Measurements from ENCODE around the gene SH3RF3. TPM values are rescaled to one million over a fixed set of nuclear protein-coding genes. Genes with fewer than 3 reads are reported as not detected.

SH3RF3 gene
- total RNA-seq, 1 experiment from 2014 or later = 0.98 TPM

- no peak overlapping the region for H3K4me3 Mint-ChIP-seq (ENCODE audit: unreplicated experiment)
- H3K27me3 ChIP-seq (replicated peaks; ENCODE audit: control insufficient read depth, insufficient read depth, low read length) = no peaks in the 10 kb centered on the region
- H3K36me3 Mint-ChIP-seq (ENCODE audit: insufficient read depth, unreplicated experiment) = no peaks in the 10 kb centered on the region
- ChIA-PET POLR2A (interaction anchor here (0.5 kb wide), 1 partner anchor 25 kb away, joined by 3 read pairs; no protein-coding TSS in a partner anchor), CTCF (no interaction called here)
- H3K4me3 ChIP-seq (ENCODE audit: low read depth, low read length) = no peak overlapping the region
- H3K9me3 Mint-ChIP-seq (ENCODE audit: unreplicated experiment) = no peaks in the 10 kb centered on the region
- H3K4me1 Mint-ChIP-seq (ENCODE audit: low read depth, unreplicated experiment) = no peaks in the 10 kb centered on the region
- no peaks in the 10 kb centered on the region for H3K4me1 ChIP-seq
- H3K36me3 ChIP-seq (ENCODE audit: control insufficient read depth, insufficient read depth, low read length) = no peaks in the 10 kb centered on the region
- peaks cover 5% of the 10 kb centered on the region for H3K27me3 Mint-ChIP-seq (ENCODE audit: insufficient read depth, unreplicated experiment)
- H3K27ac Mint-ChIP-seq (ENCODE audit: unreplicated experiment) = no peak overlapping the region
- intact Hi-C loops (cut with micrococcal nuclease; ENCODE audit: unreplicated experiment) = no loop called here
- no TSS peak for BruUV-seq (replicated peaks)
- H3K9me3 ChIP-seq = no peaks in the 10 kb centered on the region
- DNase-seq = peak in 1 of 2 experiments; percentile 1
- no peak for TF ChIP-seq CTCF (IDR thresholded peaks at IDR 0.05; ENCODE audit: insufficient read depth in 1 of 2, low read depth in 1 of 2, low read length in 1 of 2, severe bottlenecking in 1 of 2, unreplicated experiment in 1 of 2)
Measured at GRCh38 chr2:109457794-109458193, 328.8 kb downstream of the SH3RF3 start.

- Mint-ChIP-seq H3K4me3 (ENCODE audit: unreplicated experiment) (no peak overlapping the region), H3K27ac (ENCODE audit: unreplicated experiment) (no peak overlapping the region)
- POLR2A ChIA-PET = interaction anchor here (0.5 kb wide), 1 partner anchor 24 kb away, joined by 3 read pairs; no protein-coding TSS in a partner anchor
Measured at GRCh38 chr2:109458512-109458911, 329.5 kb downstream of the SH3RF3 start.

DNA sequence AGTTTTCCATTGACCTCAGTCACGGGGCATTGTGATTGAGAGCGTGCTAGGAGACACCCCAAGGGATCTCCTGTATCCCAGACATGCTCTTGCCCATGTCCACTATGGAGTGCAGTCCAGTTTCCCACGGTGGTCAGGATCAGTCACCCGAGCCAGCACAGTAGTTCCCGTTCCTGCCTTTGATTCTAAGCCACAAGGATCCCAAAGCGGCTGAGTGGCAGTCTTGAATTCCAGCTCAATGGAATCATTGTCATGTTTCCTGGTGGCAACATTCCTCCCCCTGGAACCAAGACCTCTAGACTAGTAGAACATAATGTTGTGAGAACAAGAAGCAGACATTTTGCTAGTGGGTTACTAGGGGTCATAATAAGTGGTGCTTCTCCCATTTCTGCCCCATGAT is 330.5 kb downstream of the SH3RF3 start:
- H3K27me3 ChIP-seq (replicated peaks; ENCODE audit: control insufficient read depth, insufficient read depth, low read length) = no peaks in the 10 kb centered on the region
- no peak overlapping the region for H3K27ac Mint-ChIP-seq (ENCODE audit: unreplicated experiment)
- no peaks in the 10 kb centered on the region for H3K36me3 ChIP-seq (ENCODE audit: control insufficient read depth, insufficient read depth, low read length)
- TF ChIP-seq CTCF (IDR thresholded peaks at IDR 0.05; ENCODE audit: insufficient read depth in 1 of 2, low read depth in 1 of 2, low read length in 1 of 2, severe bottlenecking in 1 of 2, unreplicated experiment in 1 of 2) = no peak
- ChIA-PET CTCF (no interaction called here), POLR2A (no interaction called here)
- H3K9me3 Mint-ChIP-seq (ENCODE audit: unreplicated experiment) = no peaks in the 10 kb centered on the region
- no peaks in the 10 kb centered on the region for H3K4me1 Mint-ChIP-seq (ENCODE audit: low read depth, unreplicated experiment)
- no peak overlapping the region for H3K4me3 ChIP-seq (ENCODE audit: low read depth, low read length)
- BruUV-seq (replicated peaks) = no TSS peak
- no peaks in the 10 kb centered on the region for H3K9me3 ChIP-seq
- no peaks in the 10 kb centered on the region for H3K4me1 ChIP-seq
- no peak overlapping the region for H3K4me3 Mint-ChIP-seq (ENCODE audit: unreplicated experiment)
- peaks cover 5% of the 10 kb centered on the region for H3K27me3 Mint-ChIP-seq (ENCODE audit: insufficient read depth, unreplicated experiment)
- peak in 1 of 2 experiments; percentile 21 for DNase-seq
- intact Hi-C loops (cut with micrococcal nuclease; ENCODE audit: unreplicated experiment) = no loop called here
- no peaks in the 10 kb centered on the region for H3K36me3 Mint-ChIP-seq (ENCODE audit: insufficient read depth, unreplicated experiment)

More at GRCh38 chr2:109458512-109458911, 329.5 kb downstream of the SH3RF3 start:
- Histone ChIP-seq H3K36me3 (ENCODE audit: control insufficient read depth, insufficient read depth, low read length) (no peaks in the 10 kb centered on the region), H3K4me3 (ENCODE audit: low read depth, low read length) (no peak overlapping the region), H3K4me1 (no peaks in the 10 kb centered on the region), H3K27me3 (replicated peaks; ENCODE audit: control insufficient read depth, insufficient read depth, low read length) (no peaks in the 10 kb centered on the region), H3K9me3 (no peaks in the 10 kb centered on the region)
- Mint-ChIP-seq H3K36me3 (ENCODE audit: insufficient read depth, unreplicated experiment) (no peaks in the 10 kb centered on the region), H3K27me3 (ENCODE audit: insufficient read depth, unreplicated experiment) (peaks cover 5% of the 10 kb centered on the region), H3K9me3 (ENCODE audit: unreplicated experiment) (no peaks in the 10 kb centered on the region), H3K4me1 (ENCODE audit: low read depth, unreplicated experiment) (no peaks in the 10 kb centered on the region)
- no TSS peak for BruUV-seq (replicated peaks)
- peak in 1 of 2 experiments; percentile 5 for DNase-seq
- TF ChIP-seq CTCF (IDR thresholded peaks at IDR 0.05; ENCODE audit: insufficient read depth in 1 of 2, low read depth in 1 of 2, low read length in 1 of 2, severe bottlenecking in 1 of 2, unreplicated experiment in 1 of 2) = no peak
- intact Hi-C loops (cut with micrococcal nuclease; ENCODE audit: unreplicated experiment) = no loop called here
- CTCF ChIA-PET = no interaction called here

All from Caco-2 (cell line).